Measurements from ENCODE around the gene GJB5.

Gene GJB5

DNA sequence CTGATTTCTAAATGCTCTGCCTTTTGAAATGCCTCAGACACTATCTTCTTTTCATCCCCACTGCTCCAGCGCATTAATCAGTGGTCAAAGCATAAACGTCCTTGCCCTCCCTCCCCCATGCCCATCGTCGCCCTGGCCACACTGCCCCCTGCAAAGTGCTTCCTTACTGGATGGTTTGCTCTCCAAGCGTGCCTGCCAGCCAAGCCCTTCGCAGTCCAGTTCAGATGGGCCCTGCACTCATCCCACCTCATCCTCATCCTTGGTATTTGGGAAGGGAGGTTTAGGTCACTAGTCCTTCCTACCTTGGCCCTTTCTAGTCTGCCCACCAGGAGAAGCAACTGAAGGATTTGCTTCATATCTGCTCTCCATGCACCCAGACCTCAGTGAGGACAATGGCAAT, 41.1 kb downstream of the GJB5 start:
- in situ Hi-C loops (cut with HindIII; ENCODE audit: low sequenced_read_pairs): no loop called here

DNA sequence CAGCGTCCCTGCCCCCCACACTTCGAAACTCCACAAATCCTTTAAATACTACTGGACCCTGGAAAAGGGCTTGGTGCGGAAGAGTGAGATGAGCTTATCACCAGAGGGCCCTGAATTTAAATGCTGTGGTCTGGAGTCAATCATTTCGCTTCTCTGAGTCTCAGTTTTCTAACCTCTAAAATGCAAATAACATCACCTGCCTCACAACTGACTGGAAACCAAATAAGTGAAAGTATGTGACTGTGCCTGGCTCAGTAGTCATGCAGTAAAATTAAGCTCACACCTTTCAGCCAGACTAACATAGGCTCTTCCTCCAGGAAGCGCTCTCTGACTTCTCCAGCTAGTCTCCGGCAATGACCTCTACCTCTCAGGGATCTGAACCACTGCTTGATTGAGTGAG, 42.1 kb downstream of the GJB5 start:
- TF ChIP-seq, protein P1, sequence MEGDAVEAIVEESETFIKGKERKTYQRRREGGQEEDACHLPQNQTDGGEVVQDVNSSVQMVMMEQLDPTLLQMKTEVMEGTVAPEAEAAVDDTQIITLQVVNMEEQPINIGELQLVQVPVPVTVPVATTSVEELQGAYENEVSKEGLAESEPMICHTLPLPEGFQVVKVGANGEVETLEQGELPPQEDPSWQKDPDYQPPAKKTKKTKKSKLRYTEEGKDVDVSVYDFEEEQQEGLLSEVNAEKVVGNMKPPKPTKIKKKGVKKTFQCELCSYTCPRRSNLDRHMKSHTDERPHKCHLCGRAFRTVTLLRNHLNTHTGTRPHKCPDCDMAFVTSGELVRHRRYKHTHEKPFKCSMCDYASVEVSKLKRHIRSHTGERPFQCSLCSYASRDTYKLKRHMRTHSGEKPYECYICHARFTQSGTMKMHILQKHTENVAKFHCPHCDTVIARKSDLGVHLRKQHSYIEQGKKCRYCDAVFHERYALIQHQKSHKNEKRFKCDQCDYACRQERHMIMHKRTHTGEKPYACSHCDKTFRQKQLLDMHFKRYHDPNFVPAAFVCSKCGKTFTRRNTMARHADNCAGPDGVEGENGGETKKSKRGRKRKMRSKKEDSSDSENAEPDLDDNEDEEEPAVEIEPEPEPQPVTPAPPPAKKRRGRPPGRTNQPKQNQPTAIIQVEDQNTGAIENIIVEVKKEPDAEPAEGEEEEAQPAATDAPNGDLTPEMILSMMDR (IDR thresholded peaks at IDR 0.05; ENCODE audit: low read depth, low read length): no peak
- in situ Hi-C loops (cut with HindIII; ENCODE audit: low sequenced_read_pairs): no loop called here

More for the DNA sequence above, 41.1 kb downstream of the GJB5 start:
- H3K4me3 ChIP-seq (ENCODE audit: low read depth, low read length): no peak overlapping the region
- TF ChIP-seq, protein P1 (IDR thresholded peaks at IDR 0.05; ENCODE audit: low read depth, low read length): no peak
- no peak for DNase-seq (ENCODE audit: low read depth, low spot score)

DNA sequence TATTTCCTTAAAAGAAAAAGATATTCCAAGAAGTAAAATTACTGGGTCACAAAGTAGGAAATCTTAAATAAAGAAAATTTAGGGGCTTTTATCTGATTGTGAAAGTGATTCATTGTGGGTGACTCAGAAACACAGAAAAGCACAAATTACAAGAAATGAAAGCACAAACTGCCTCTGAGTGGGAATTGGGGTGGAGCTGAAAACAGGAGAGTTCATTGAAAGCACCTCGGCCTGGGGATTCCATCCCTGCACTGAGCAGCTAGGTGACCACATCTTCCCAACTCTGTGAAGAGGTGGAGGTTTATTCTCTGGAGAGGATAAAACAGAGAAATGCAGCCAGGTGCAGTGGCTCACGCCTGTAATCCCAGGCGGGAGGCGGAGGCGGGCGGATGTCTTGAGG, 45.4 kb downstream of the GJB5 start:
- in situ Hi-C loops (cut with HindIII; ENCODE audit: low sequenced_read_pairs): no loop called here

More for the DNA sequence above, 42.1 kb downstream of the GJB5 start:
- H3K4me3 ChIP-seq (ENCODE audit: low read depth, low read length): no peak overlapping the region
- no peak for DNase-seq (ENCODE audit: low read depth, low spot score)

DNA sequence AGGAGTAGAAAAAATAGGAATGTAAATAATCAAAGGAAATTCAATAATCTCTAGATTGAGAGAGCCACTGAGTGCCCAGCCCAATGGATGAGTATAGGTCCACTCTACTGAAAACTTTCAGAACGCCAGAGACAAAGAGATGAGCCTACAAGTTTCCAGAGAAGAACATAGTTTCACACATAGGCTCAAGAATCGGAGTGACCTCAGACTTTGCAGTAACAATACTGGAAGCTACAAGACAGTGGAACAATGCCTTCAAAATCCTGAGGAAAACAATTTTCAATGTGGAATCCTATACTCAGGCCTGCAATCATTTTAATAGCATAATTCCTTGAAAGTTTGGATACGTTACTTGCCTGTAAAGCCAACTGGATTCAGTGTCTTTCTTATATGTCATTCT, 48.9 kb downstream of the GJB5 start:
- H3K4me3 ChIP-seq (ENCODE audit: low read depth, low read length): no peak overlapping the region
- TF ChIP-seq, protein P1 (IDR thresholded peaks at IDR 0.05; ENCODE audit: low read depth, low read length): no peak
- no peak for DNase-seq (ENCODE audit: low read depth, low spot score)
- in situ Hi-C loops (cut with HindIII; ENCODE audit: low sequenced_read_pairs): no loop called here

More for the DNA sequence above, 45.4 kb downstream of the GJB5 start:
- TF ChIP-seq, protein P1 (IDR thresholded peaks at IDR 0.05; ENCODE audit: low read depth, low read length): no peak
- H3K4me3 ChIP-seq (ENCODE audit: low read depth, low read length): no peak overlapping the region
- peak; percentile 5 for DNase-seq (ENCODE audit: low read depth, low spot score)

DNA sequence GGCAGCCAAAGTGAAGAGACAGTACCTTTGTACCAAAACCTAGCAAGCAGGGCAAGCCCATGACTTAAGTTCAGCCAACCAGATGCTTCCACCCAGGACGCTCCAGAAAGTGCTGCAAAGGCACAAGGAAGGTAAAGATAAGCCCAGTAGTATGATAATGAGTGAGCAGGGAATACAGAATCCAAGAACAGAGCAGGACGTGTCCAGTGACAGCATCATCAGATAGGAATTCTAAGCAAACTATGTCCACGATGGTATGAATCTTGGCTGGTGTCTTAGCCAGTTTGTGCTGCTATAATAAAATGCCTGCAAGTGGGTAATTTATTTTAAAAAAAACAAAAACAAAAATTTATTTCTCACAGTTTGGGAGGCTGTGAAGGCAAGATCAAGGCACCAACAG, 51.5 kb downstream of the GJB5 start:
- in situ Hi-C loops (cut with HindIII; ENCODE audit: low sequenced_read_pairs): no loop called here
- TF ChIP-seq, protein P1 (IDR thresholded peaks at IDR 0.05; ENCODE audit: low read depth, low read length): no peak
- no peak overlapping the region for H3K4me3 ChIP-seq (ENCODE audit: low read depth, low read length)
- DNase-seq (ENCODE audit: low read depth, low spot score): no peak

Measured in astrocyte of the spinal cord (primary cell).